ENCODE measurements around the gene PTPRD. TPM values are rescaled to one million over a fixed set of nuclear protein-coding genes. Genes with fewer than 3 reads are reported as not detected.
A peak's percentile ranks its signal among the peaks of the same experiment; 100 is the strongest.

PTPRD gene
- total RNA-seq, 2 experiments from 2014 or later = not detected

GRCh38 chr9:8857926-8858595, 1754.7 kb downstream of the PTPRD start:
- peak overlapping the region; percentile 39 for H3K4me3 Mint-ChIP-seq
- intact Hi-C loops (cut with DNase I, micrococcal nuclease) = no loop called here
- peaks cover 45% of the 10 kb centered on the region for H3K27me3 Mint-ChIP-seq
- peaks cover 8% of the 10 kb centered on the region for H3K4me1 Mint-ChIP-seq
- H3K9me3 Mint-ChIP-seq (ENCODE audit: low read depth) = no peaks in the 10 kb centered on the region
- ChIA-PET CTCF (no interaction called here), POLR2A (no interaction called here)
- H3K36me3 Mint-ChIP-seq (ENCODE audit: low read depth) = no peaks in the 10 kb centered on the region
- ATAC-seq = no peak
- no peak overlapping the region for H3K27ac Mint-ChIP-seq
- peak; percentile 34 for DNase-seq

DNA sequence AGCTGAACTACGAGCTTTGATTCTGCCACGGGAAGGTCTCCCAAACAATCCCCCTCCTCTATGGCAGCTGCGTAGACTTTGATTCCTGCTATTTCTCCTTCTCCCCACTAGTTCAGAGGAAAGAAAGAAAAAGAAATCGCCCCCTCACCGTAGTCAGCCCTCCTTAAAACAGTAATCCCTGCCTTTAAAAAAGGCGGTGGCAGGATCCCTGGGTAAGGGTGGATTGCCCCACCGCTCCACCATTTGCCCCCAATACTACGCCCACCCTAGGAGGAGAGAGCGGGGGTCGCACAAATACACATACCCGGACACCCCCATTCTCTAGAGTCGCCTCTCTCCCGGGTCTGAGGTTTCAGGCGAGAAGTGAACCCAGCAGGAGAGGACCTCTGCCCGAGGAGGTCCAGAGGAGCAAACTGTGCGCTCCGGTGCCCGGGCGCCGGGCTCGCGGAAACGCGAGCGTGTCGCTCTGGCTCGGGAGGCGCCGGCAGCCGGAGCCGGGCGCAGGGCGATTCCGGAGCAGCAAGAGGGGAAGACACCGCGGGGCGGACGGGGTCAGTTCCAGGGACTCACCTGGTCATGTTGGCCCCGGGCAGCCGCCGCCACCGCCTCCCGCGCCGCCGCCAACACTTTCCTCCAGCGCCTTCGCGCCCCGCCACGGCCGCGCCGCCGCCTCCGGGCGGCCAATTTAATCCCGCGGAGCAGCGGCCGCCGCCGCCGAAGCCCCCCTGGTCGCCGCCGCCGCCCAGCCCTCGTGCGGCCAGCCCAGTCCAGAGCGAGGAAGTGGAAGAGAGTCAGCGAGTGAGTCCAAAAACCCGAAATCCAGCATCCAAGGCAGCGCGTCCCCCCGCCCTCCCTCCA, 1755.5 kb downstream of the PTPRD start:
- H3K27me3 Mint-ChIP-seq = peaks cover 45% of the 10 kb centered on the region
- intact Hi-C loops (cut with DNase I, micrococcal nuclease) = no loop called here
- CTCF ChIA-PET = no interaction called here
- no peaks in the 10 kb centered on the region for H3K9me3 Mint-ChIP-seq (ENCODE audit: low read depth)
- ATAC-seq (peak; percentile 57), DNase-seq (peak; percentile 10)
- POLR2A ChIA-PET = no interaction called here
- H3K4me3 Mint-ChIP-seq = peak overlapping the region; percentile 37
- no peak overlapping the region for H3K27ac Mint-ChIP-seq
- peaks cover 8% of the 10 kb centered on the region for H3K4me1 Mint-ChIP-seq
- no peaks in the 10 kb centered on the region for H3K36me3 Mint-ChIP-seq (ENCODE audit: low read depth)

DNA sequence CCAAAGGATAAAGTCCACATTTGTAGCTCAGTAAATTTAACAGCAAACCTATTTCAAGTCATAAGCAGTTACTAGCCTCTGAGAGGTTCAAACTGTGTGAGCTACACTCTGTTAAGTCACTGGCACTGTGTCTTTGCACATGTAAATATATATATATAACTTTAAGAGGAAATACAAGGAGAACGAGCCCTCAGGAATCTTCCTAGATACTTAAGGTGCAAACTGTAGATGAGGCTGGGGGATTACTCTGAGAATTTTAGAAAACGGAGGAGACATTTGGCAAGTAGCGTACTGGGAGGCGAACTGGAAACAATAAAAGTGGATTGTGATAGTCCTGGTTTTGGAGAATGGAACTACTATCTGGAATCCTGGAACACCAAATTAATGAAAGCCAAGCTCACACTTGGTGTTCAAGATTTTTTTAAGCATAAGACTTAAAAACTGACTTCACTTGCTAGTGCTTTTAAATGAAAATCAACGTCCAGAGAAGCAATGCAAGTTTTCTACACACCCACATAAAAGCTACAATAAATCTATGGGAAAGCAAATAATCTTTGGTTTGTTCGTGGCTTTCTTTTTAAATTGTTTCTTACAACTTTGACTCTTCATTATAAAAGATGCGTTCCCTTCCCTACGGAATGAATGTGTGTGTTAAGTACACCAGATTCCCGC, 1756.3 kb downstream of the PTPRD start:
- ATAC-seq (no peak), DNase-seq (no peak)
- H3K4me1 Mint-ChIP-seq = peaks cover 8% of the 10 kb centered on the region
- peak overlapping the region; percentile 37 for H3K4me3 Mint-ChIP-seq
- intact Hi-C loops (cut with DNase I, micrococcal nuclease) = no loop called here
- H3K27ac Mint-ChIP-seq = no peak overlapping the region
- no peaks in the 10 kb centered on the region for H3K36me3 Mint-ChIP-seq (ENCODE audit: low read depth)
- ChIA-PET CTCF (no interaction called here), POLR2A (no interaction called here)
- no peaks in the 10 kb centered on the region for H3K9me3 Mint-ChIP-seq (ENCODE audit: low read depth)
- H3K27me3 Mint-ChIP-seq = peaks cover 47% of the 10 kb centered on the region

- Mint-ChIP-seq H3K27me3 (peaks cover 47% of the 10 kb centered on the region), H3K36me3 (ENCODE audit: low read depth) (no peaks in the 10 kb centered on the region), H3K4me3 (no peak overlapping the region), H3K4me1 (peaks cover 8% of the 10 kb centered on the region), H3K9me3 (ENCODE audit: low read depth) (no peaks in the 10 kb centered on the region), H3K27ac (no peak overlapping the region)
- DNase-seq = no peak
- POLR2A ChIA-PET = no interaction called here
- CTCF ChIA-PET = no interaction called here
- intact Hi-C loops (cut with DNase I, micrococcal nuclease) = no loop called here
- ATAC-seq = no peak
These were observed 1757.8 kb downstream of the PTPRD start for GRCh38 chr9:8855046-8855445.

GRCh38 chr9:8852301-8852864, 1760.4 kb downstream of the PTPRD start:
- DNase-seq = no peak
- H3K36me3 Mint-ChIP-seq (ENCODE audit: low read depth) = no peaks in the 10 kb centered on the region
- no peaks in the 10 kb centered on the region for H3K9me3 Mint-ChIP-seq (ENCODE audit: low read depth)
- POLR2A ChIA-PET = no interaction called here
- no peak overlapping the region for H3K4me3 Mint-ChIP-seq
- H3K27ac Mint-ChIP-seq = no peak overlapping the region
- CTCF ChIA-PET = no interaction called here
- intact Hi-C loops (cut with DNase I, micrococcal nuclease) = no loop called here
- ATAC-seq = no peak
- peaks cover 32% of the 10 kb centered on the region for H3K27me3 Mint-ChIP-seq
- peaks cover 8% of the 10 kb centered on the region for H3K4me1 Mint-ChIP-seq

- peaks cover 24% of the 10 kb centered on the region for H3K27me3 Mint-ChIP-seq
- H3K9me3 Mint-ChIP-seq (ENCODE audit: low read depth) = no peaks in the 10 kb centered on the region
- intact Hi-C loops (cut with DNase I, micrococcal nuclease) = no loop called here
- no peak overlapping the region for H3K4me3 Mint-ChIP-seq
- ATAC-seq (no peak), DNase-seq (no peak)
- H3K27ac Mint-ChIP-seq = no peak overlapping the region
- no peaks in the 10 kb centered on the region for H3K4me1 Mint-ChIP-seq
- ChIA-PET CTCF (interaction anchor here (0.6 kb wide), 1 partner anchor 174 kb away, joined by 3 read pairs; no protein-coding TSS in a partner anchor), POLR2A (no interaction called here)
- H3K36me3 Mint-ChIP-seq (ENCODE audit: low read depth) = no peaks in the 10 kb centered on the region
These were observed 1761.9 kb downstream of the PTPRD start for GRCh38 chr9:8850914-8851313.

DNA sequence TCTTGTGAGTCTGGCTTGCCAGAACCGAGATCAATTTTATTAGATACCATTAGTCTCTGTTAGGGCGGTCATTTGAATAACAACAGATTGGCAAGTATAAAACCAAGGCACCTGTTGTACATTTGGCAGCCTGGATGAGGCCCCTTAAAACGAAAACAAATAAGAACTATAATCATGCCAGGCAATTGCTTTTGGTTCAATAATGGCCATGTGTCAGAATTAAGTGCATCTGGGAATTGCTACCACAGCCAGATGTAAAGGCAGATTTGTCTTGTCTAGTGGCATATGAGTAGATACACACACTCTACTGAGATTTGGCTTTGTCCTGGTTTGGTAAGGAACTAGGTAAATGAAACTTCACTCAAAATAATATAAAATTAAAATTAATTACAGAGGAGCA, 1767.0 kb downstream of the PTPRD start:
- Mint-ChIP-seq H3K4me1 (no peaks in the 10 kb centered on the region), H3K27ac (no peak overlapping the region), H3K27me3 (peaks cover 12% of the 10 kb centered on the region), H3K4me3 (no peak overlapping the region), H3K9me3 (ENCODE audit: low read depth) (no peaks in the 10 kb centered on the region), H3K36me3 (ENCODE audit: low read depth) (no peaks in the 10 kb centered on the region)
- ChIA-PET POLR2A (no interaction called here), CTCF (no interaction called here)
- ATAC-seq (no peak), DNase-seq (no peak)
- intact Hi-C loops (cut with DNase I, micrococcal nuclease) = no loop called here

DNA sequence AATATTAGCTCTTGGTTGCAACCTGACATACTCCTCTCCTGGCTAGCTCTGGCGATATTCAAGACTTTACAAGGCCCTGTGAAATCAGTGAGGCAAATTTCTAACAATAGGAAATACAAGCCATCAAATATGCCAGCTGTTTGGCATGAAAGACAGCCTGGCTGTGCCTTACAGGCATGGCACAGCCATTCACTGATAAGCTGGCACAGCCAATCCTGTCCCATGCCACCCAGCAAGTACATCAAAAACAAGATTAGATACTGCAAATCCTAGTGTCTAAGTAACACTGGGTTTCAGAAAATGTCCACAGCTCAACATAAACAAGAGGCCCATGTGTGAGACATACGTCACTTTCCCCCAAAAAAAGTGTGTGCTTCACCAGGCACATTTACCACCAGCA, 1767.4 kb downstream of the PTPRD start:
- peaks cover 9% of the 10 kb centered on the region for H3K27me3 Mint-ChIP-seq
- H3K4me3 Mint-ChIP-seq = no peak overlapping the region
- no peak overlapping the region for H3K27ac Mint-ChIP-seq
- no peak for ATAC-seq
- H3K36me3 Mint-ChIP-seq (ENCODE audit: low read depth) = no peaks in the 10 kb centered on the region
- no peaks in the 10 kb centered on the region for H3K9me3 Mint-ChIP-seq (ENCODE audit: low read depth)
- intact Hi-C loops (cut with DNase I, micrococcal nuclease) = no loop called here
- ChIA-PET CTCF (no interaction called here), POLR2A (no interaction called here)
- no peak for DNase-seq
- H3K4me1 Mint-ChIP-seq = no peaks in the 10 kb centered on the region

- POLR2A ChIA-PET = no interaction called here
- ATAC-seq (no peak), DNase-seq (no peak)
- Mint-ChIP-seq H3K36me3 (ENCODE audit: low read depth) (no peaks in the 10 kb centered on the region), H3K9me3 (ENCODE audit: low read depth) (no peaks in the 10 kb centered on the region), H3K4me1 (no peaks in the 10 kb centered on the region), H3K27me3 (peaks cover 5% of the 10 kb centered on the region), H3K27ac (no peak overlapping the region), H3K4me3 (no peak overlapping the region)
- CTCF ChIA-PET = no interaction called here
- intact Hi-C loops (cut with DNase I, micrococcal nuclease) = no loop called here
These were observed 1768.3 kb downstream of the PTPRD start for GRCh38 chr9:8844549-8844948.

DNA sequence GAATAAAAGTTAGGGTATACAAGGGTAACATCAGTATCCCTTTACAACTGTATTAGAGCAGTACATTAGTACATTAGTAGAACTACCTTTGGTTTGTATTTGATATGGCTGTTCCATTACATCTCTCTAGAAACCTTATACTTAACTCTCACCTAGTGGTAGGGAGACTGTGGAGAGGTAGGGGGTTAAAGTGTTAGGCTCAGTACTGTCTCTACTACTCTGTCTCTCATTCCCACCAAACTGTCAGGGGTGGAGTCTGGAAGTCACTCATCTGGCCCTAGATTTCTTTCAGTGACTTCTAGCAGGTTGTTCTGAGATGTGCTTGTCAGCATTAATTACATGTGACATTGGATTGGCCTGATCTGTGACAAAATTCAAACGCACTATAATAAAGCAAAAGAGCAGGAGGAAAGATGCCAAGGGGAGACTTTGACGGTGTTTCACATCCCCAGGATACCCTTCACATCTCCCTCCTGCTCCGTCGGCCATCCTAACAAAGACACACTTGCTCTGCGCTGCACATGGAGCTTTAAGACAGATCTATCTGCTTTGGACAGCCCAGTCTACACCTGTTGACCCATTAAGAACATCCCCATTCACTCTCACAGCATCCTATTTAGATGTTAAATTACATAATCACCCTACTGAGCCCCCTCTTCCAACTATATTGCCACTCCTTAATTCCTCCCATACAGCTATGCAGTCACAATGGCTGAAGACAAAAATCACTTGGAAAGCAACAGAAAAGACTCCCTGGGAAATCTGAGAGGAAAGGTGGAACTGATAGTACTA, 1770.2 kb downstream of the PTPRD start:
- peaks cover 4% of the 10 kb centered on the region for H3K27me3 Mint-ChIP-seq
- no peaks in the 10 kb centered on the region for H3K36me3 Mint-ChIP-seq (ENCODE audit: low read depth)
- ChIA-PET CTCF (no interaction called here), POLR2A (no interaction called here)
- no peak overlapping the region for H3K27ac Mint-ChIP-seq
- intact Hi-C loops (cut with DNase I, micrococcal nuclease) = no loop called here
- ATAC-seq (no peak), DNase-seq (no peak)
- no peaks in the 10 kb centered on the region for H3K4me1 Mint-ChIP-seq
- H3K4me3 Mint-ChIP-seq = no peak overlapping the region
- no peaks in the 10 kb centered on the region for H3K9me3 Mint-ChIP-seq (ENCODE audit: low read depth)

GRCh38 chr9:8838136-8838535, 1774.7 kb downstream of the PTPRD start:
- Mint-ChIP-seq H3K36me3 (ENCODE audit: low read depth) (no peaks in the 10 kb centered on the region), H3K27me3 (peaks cover 1% of the 10 kb centered on the region), H3K9me3 (ENCODE audit: low read depth) (no peaks in the 10 kb centered on the region), H3K4me1 (no peaks in the 10 kb centered on the region), H3K27ac (no peak overlapping the region), H3K4me3 (no peak overlapping the region)
- intact Hi-C loops (cut with DNase I, micrococcal nuclease) = no loop called here
- no peak for DNase-seq
- POLR2A ChIA-PET = no interaction called here
- CTCF ChIA-PET = no interaction called here
- no peak for ATAC-seq

Measured in activated CD4-positive, alpha-beta T cell treated with anti-CD3 and anti-CD28 coated beads for 36 hours (primary cell).